T-cell (primary cell): ENCODE data around the gene MAPK11. TPM values are rescaled to one million over a fixed set of nuclear protein-coding genes. Genes with fewer than 3 reads are reported as not detected.
A peak's percentile ranks its signal among the peaks of the same experiment; 100 is the strongest.

Experiments
- ATAC-seq, 4 experiments: fragments of 200-7000 bp in 3 of 4; fragments of 150-1000 bp in 1 of 4; cut with Tn5 transposase; replicated peaks in 1 of 4; 1 replicate in 3 of 4; 2 replicates in 1 of 4; pipeline ENCODE4 v1.10.0; 2021; ENCODE audit warnings: moderate library complexity in 3 of 4, mild to moderate bottlenecking in 2 of 4, moderate number of reproducible peaks in 1 of 4
- CTCF ChIA-PET, 2 donors: fragments of 300-600 bp; sonication (Branson Sonifier 250); formaldehyde crosslinking; loops; one replicate each; lab custom pipeline; 2022; ENCODE audit warnings: antibody characterized with exemption in 2 of 2; lab: Charles Lee
- POLR2A ChIA-PET, 2 donors: fragments of 300-600 bp; sonication (Branson Sonifier 250); formaldehyde crosslinking; loops; one replicate each; lab custom pipeline; 2022; ENCODE audit warnings: antibody characterized with exemption in 2 of 2; lab: Charles Lee
- DNase-seq, 35 experiments: peaks; one replicate each; pipeline versions ENCODE4 v3.0.0 to v3.0.0-alpha.2; 2013 to 2023
- H3K27ac ChIP-seq: one replicate; pipeline ENCODE4 v1.5.1; 2013; ENCODE audit warnings: low read length
- H3K27me3 ChIP-seq, 2 experiments: replicated peaks in 1 of 2; 1 replicate in 1 of 2; 2 replicates in 1 of 2; pipeline versions ENCODE4 v1.6.1 to v1.7.0; 2013; ENCODE audit warnings: low read length in 1 of 2, mixed read lengths in 1 of 2; ENCODE audit not compliant: control insufficient read depth in 2 of 2, insufficient read depth in 2 of 2; ENCODE audit errors: extremely low read depth in 1 of 2
- H3K36me3 ChIP-seq, 2 donors: 1 replicate in 1 of 2; 2 replicates in 1 of 2; pipeline versions ENCODE4 v1.6.1 to v1.7.0; 2013; ENCODE audit warnings: low read length in 1 of 2; ENCODE audit not compliant: control insufficient read depth in 2 of 2, insufficient read depth in 1 of 2; ENCODE audit errors: extremely low read depth in 1 of 2
- H3K4me1 ChIP-seq, 2 experiments: 1 replicate in 1 of 2; 2 replicates in 1 of 2; pipeline versions ENCODE4 v1.6.1 to v1.7.0; 2013; ENCODE audit warnings: low read length in 2 of 2, mixed read lengths in 1 of 2; ENCODE audit not compliant: insufficient read depth in 2 of 2, control insufficient read depth in 1 of 2; ENCODE audit errors: extremely low read depth in 1 of 2
- H3K4me3 ChIP-seq, 2 donors: 1 replicate in 1 of 2; 2 replicates in 1 of 2; pipeline versions ENCODE4 v1.5.1 to v1.7.0; 2013; ENCODE audit warnings: mild to moderate bottlenecking in 2 of 2, low read length in 1 of 2, moderate library complexity in 1 of 2; ENCODE audit not compliant: control insufficient read depth in 1 of 2; ENCODE audit errors: extremely low read depth in 1 of 2
- H3K9me3 ChIP-seq: 2 replicates; pipeline ENCODE4 v1.7.0; 2013
- H3K27ac Mint-ChIP-seq, 2 donors: one replicate each; pipeline ENCODE4 v1.8.0; 2020 to 2021; ENCODE audit warnings: mild to moderate bottlenecking in 2 of 2, mixed read lengths in 2 of 2
- H3K27me3 Mint-ChIP-seq, 2 donors: one replicate each; pipeline ENCODE4 v1.8.0; 2021 to 2022; ENCODE audit warnings: mixed read lengths in 2 of 2
- H3K36me3 Mint-ChIP-seq: one replicate; pipeline ENCODE4 v1.8.0; 2021; ENCODE audit warnings: mixed read lengths
- H3K4me1 Mint-ChIP-seq, 3 donors: one replicate each; pipeline ENCODE4 v1.8.0; 2020 to 2022; ENCODE audit warnings: mixed read lengths in 3 of 3, mild to moderate bottlenecking in 1 of 3
- H3K4me3 Mint-ChIP-seq, 3 donors: one replicate each; pipeline ENCODE4 v1.8.0; 2020 to 2022; ENCODE audit warnings: mild to moderate bottlenecking in 3 of 3, mixed read lengths in 3 of 3, moderate library complexity in 3 of 3
- H3K9me3 Mint-ChIP-seq, 3 donors: one replicate each; pipeline ENCODE4 v1.8.0; 2020 to 2022; ENCODE audit warnings: mixed read lengths in 3 of 3
- WGBS: methylation state at CpG from one replicate; pipeline ENCODE4 v1.1.5; 2013; ENCODE audit warnings: missing lambda C conversion rate; ENCODE audit not compliant: insufficient coverage; 5-methylcytosine and 5-hydroxymethylcytosine counted together
- total RNA-seq, 35 experiments: library from RNA in 6 of 35; stranded (reverse) in 6 of 35; fragments of 120-200 nt in 1 of 35; gene quantifications; one replicate each; pipeline versions ENCODE4 v1.2.1 to v1.2.4 and lab custom pipeline; 2013 to 2026

The MAPK11 gene
- total RNA-seq, 5 donors from 2014 or later (not counting 1 experiment from before 2014, with no cell fraction given): 3.5 to 8.9 (median 5.6) TPM

- 2% methylated on average over 90 of the region's 92 CpGs for WGBS
- H3K4me3 Mint-ChIP-seq: peak overlapping the region in 1 of 3 donors; percentile 7
- no peak overlapping the region for H3K27ac Mint-ChIP-seq
- peak; percentile 13 to 62 (median 31) for ATAC-seq
- Histone ChIP-seq H3K36me3 (no peaks in the 10 kb centered on the region), H3K27ac (no peak overlapping the region), H3K27me3 (peaks cover 0 to 52% of the 10 kb centered on the region in 2 experiments), H3K4me3 (no peak overlapping the region), H3K9me3 (no peaks in the 10 kb centered on the region), H3K4me1 (peaks cover 0 to 18% of the 10 kb centered on the region in 2 experiments)
- ChIA-PET CTCF (interaction anchor here in 1 of 2 donors (0.6 to 1.5 kb wide), 2 partner anchors 9 kb away, joined by 3 to 4 read pairs; no protein-coding TSS in a partner anchor), POLR2A (no interaction called here)
- H3K4me1 Mint-ChIP-seq: peaks cover 6 to 7% (median 7%) of the 10 kb centered on the region in 3 donors
- peaks cover 14 to 34% of the 10 kb centered on the region in 2 donors for H3K27me3 Mint-ChIP-seq
- H3K36me3 Mint-ChIP-seq: no peaks in the 10 kb centered on the region
- peak in 1 of 35 experiments; percentile 35 for DNase-seq
- H3K9me3 Mint-ChIP-seq: no peaks in the 10 kb centered on the region
Observed at GRCh38 chr22:50260801-50261614, 9.2 kb downstream of the MAPK11 start.

- peaks cover 14 to 34% of the 10 kb centered on the region in 2 donors for H3K27me3 Mint-ChIP-seq
- peaks cover 6 to 7% (median 7%) of the 10 kb centered on the region in 3 donors for H3K4me1 Mint-ChIP-seq
- POLR2A ChIA-PET: no interaction called here
- no peaks in the 10 kb centered on the region for H3K36me3 Mint-ChIP-seq
- DNase-seq (no peak), ATAC-seq (no peak)
- CTCF ChIA-PET: interaction anchor here in 1 of 2 donors (0.6 kb wide), 2 partner anchors 8 to 103 kb away, joined by 3 to 4 read pairs; no protein-coding TSS in a partner anchor
- H3K4me1 ChIP-seq: peaks cover 0 to 18% of the 10 kb centered on the region in 2 experiments
- H3K27ac Mint-ChIP-seq: no peak overlapping the region
- no peak overlapping the region for H3K27ac ChIP-seq
- no peak overlapping the region for H3K4me3 ChIP-seq
- H3K9me3 Mint-ChIP-seq: no peaks in the 10 kb centered on the region
- H3K4me3 Mint-ChIP-seq: peak overlapping the region in 1 of 3 donors; percentile 7
- H3K36me3 ChIP-seq: no peaks in the 10 kb centered on the region
- WGBS: 54% methylated on average over 3 of the region's 11 CpGs
- H3K27me3 ChIP-seq: peaks cover 0 to 52% of the 10 kb centered on the region in 2 experiments
- no peaks in the 10 kb centered on the region for H3K9me3 ChIP-seq
Observed at GRCh38 chr22:50260434-50260800, 9.8 kb downstream of the MAPK11 start.

GRCh38 chr22:50259302-50259701 is 10.9 kb downstream of the MAPK11 start:
- peaks cover 0 to 52% of the 10 kb centered on the region in 2 experiments for H3K27me3 ChIP-seq
- CTCF ChIA-PET: interaction anchor here in 1 of 2 donors (0.6 kb wide), 1 partner anchor 139 kb away, joined by 4 read pairs; no protein-coding TSS in a partner anchor
- no peak for ATAC-seq

GRCh38 chr22:50258361-50259292 is 11.6 kb downstream of the MAPK11 start:
- Histone ChIP-seq H3K27ac (no peak overlapping the region), H3K27me3 (peaks cover 0 to 51% of the 10 kb centered on the region in 2 experiments), H3K4me1 (peaks cover 0 to 18% of the 10 kb centered on the region in 2 experiments), H3K36me3 (no peaks in the 10 kb centered on the region), H3K9me3 (no peaks in the 10 kb centered on the region), H3K4me3 (no peak overlapping the region)
- DNase-seq: no peak
- ATAC-seq: no peak
- H3K4me3 Mint-ChIP-seq: peak overlapping the region in 1 of 3 donors; percentile 16
- ChIA-PET POLR2A (no interaction called here), CTCF (no interaction called here)
- peaks cover 14 to 31% of the 10 kb centered on the region in 2 donors for H3K27me3 Mint-ChIP-seq
- peaks cover 6 to 7% (median 7%) of the 10 kb centered on the region in 3 donors for H3K4me1 Mint-ChIP-seq
- 91% methylated on average over 20 of the region's 24 CpGs for WGBS
- no peaks in the 10 kb centered on the region for H3K36me3 Mint-ChIP-seq
- peak overlapping the region in 1 of 2 donors; percentile 43 for H3K27ac Mint-ChIP-seq
- H3K9me3 Mint-ChIP-seq: no peaks in the 10 kb centered on the region

More at GRCh38 chr22:50259302-50259701, 10.9 kb downstream of the MAPK11 start:
- no peak overlapping the region for H3K27ac Mint-ChIP-seq
- POLR2A ChIA-PET: no interaction called here
- peaks cover 6 to 7% (median 7%) of the 10 kb centered on the region in 3 donors for H3K4me1 Mint-ChIP-seq
- no peaks in the 10 kb centered on the region for H3K9me3 Mint-ChIP-seq
- WGBS: 85% methylated on average over 3 of the region's 15 CpGs
- Histone ChIP-seq H3K27ac (no peak overlapping the region), H3K4me3 (no peak overlapping the region), H3K9me3 (no peaks in the 10 kb centered on the region), H3K36me3 (no peaks in the 10 kb centered on the region), H3K4me1 (peaks cover 0 to 18% of the 10 kb centered on the region in 2 experiments)
- H3K36me3 Mint-ChIP-seq: no peaks in the 10 kb centered on the region
- peaks cover 14 to 31% of the 10 kb centered on the region in 2 donors for H3K27me3 Mint-ChIP-seq
- DNase-seq: no peak
- H3K4me3 Mint-ChIP-seq: peak overlapping the region in 1 of 3 donors; percentile 16

- ChIA-PET POLR2A (no interaction called here), CTCF (no interaction called here)
- Mint-ChIP-seq H3K4me1 (peaks cover 6 to 7% (median 7%) of the 10 kb centered on the region in 3 donors), H3K27ac (no peak overlapping the region), H3K9me3 (no peaks in the 10 kb centered on the region), H3K36me3 (no peaks in the 10 kb centered on the region), H3K4me3 (no peak overlapping the region), H3K27me3 (peaks cover 14 to 25% of the 10 kb centered on the region in 2 donors)
- H3K27ac ChIP-seq: no peak overlapping the region
- 82% methylated on average over 29 of the region's 31 CpGs for WGBS
- no peak overlapping the region for H3K4me3 ChIP-seq
- no peaks in the 10 kb centered on the region for H3K9me3 ChIP-seq
- peaks cover 0 to 18% of the 10 kb centered on the region in 2 experiments for H3K4me1 ChIP-seq
- peaks cover 0 to 41% of the 10 kb centered on the region in 2 experiments for H3K27me3 ChIP-seq
- H3K36me3 ChIP-seq: no peaks in the 10 kb centered on the region
- no peak for ATAC-seq
- DNase-seq: no peak
Observed at GRCh38 chr22:50257451-50258360, 12.5 kb downstream of the MAPK11 start.
